GM12878 (cell line): ENCODE measurements around the gene CNPPD1. TPM values are rescaled to one million over a fixed set of nuclear protein-coding genes. Genes with fewer than 3 reads are reported as not detected.
A peak's percentile ranks its signal among the peaks of the same experiment; 100 is the strongest.

Experiments used
- ATAC-seq: fragments of 200-7000 bp; cut with Tn5 transposase; 3 replicates; pipeline ENCODE4 v1.9.1; 2020; ENCODE audit warnings: mild to moderate bottlenecking, moderate library complexity
- BruUV-seq: library from RNA; stranded (reverse); fragments of 400-500 nt; replicated peaks from 2 replicates; lab custom pipeline; 2021; lab: Mats Ljungman, UMichigan
- CTCF ChIA-PET: fragments of 300-600 bp; sonication (Branson Sonifier 250); formaldehyde crosslinking; extraction: SDS; loops from one replicate; lab custom pipeline; 2021; ENCODE audit warnings: inconsistent platforms; lab: Yijun Ruan, JAX
- POLR2A ChIA-PET: fragments of 350-600 bp; formaldehyde crosslinking; extraction: SDS; loops from one replicate; lab custom pipeline; 2021; ENCODE audit warnings: inconsistent platforms; lab: Charles Lee
- RAD21 ChIA-PET: fragments of 300-600 bp; sonication (Branson Sonifier 250); formaldehyde crosslinking; loops from one replicate; lab custom pipeline; 2023; ENCODE audit warnings: antibody characterized with exemption; ENCODE audit not compliant: unreplicated experiment; lab: Charles Lee
- SMC1A ChIA-PET: fragments of 300-600 bp; sonication (Branson Sonifier 250); formaldehyde crosslinking; loops from one replicate; lab custom pipeline; 2023; ENCODE audit not compliant: unreplicated experiment, uncharacterized antibody; lab: Charles Lee
- DNase-seq: peaks from one replicate; pipeline ENCODE4 v3.0.0-alpha.2; 2011; ENCODE audit warnings: low read depth, low spot score
- FAIRE-seq: peaks from 3 replicates; lab custom pipeline; 2011; peaks lifted over from hg19 to GRCh38; lab: Jason Lieb, UNC
- H2AFZ ChIP-seq: 2 replicates; pipeline ENCODE4 v1.6.0; 2011; ENCODE audit warnings: low read depth, low read length, control low read depth; ENCODE audit not compliant: control insufficient read depth
- H3K27ac ChIP-seq: 2 replicates; pipeline ENCODE4 v1.5.1; 2011; ENCODE audit warnings: control low read depth; ENCODE audit not compliant: control insufficient read depth, insufficient read depth
- H3K27me3 ChIP-seq, 2 experiments: replicated peaks in 1 of 2; 2 replicates each; pipeline versions ENCODE4 v1.6.0 to v1.6.1; 2011; ENCODE audit warnings: low read length in 1 of 2; ENCODE audit not compliant: control insufficient read depth in 2 of 2, insufficient read depth in 2 of 2
- H3K36me3 ChIP-seq, 2 experiments: 2 replicates each; pipeline ENCODE4 v1.5.1; 2011; ENCODE audit warnings: low read length in 1 of 2; ENCODE audit not compliant: control insufficient read depth in 2 of 2, insufficient read depth in 2 of 2
- H3K4me1 ChIP-seq: 2 replicates; pipeline ENCODE4 v1.6.1; 2011; ENCODE audit warnings: mild to moderate bottlenecking, low read length, moderate library complexity, mixed read lengths; ENCODE audit not compliant: control insufficient read depth, insufficient read depth
- H3K4me2 ChIP-seq: 2 replicates; pipeline ENCODE4 v1.6.0; 2011; ENCODE audit warnings: control low read depth; ENCODE audit not compliant: control insufficient read depth, insufficient read depth
- H3K4me3 ChIP-seq: fragments of 200-600 bp; sonication (generic); 2 replicates; pipeline ENCODE4 v1.5.1; 2016
- H3K79me2 ChIP-seq: 2 replicates; pipeline ENCODE4 v1.6.0; 2011; ENCODE audit warnings: low read length; ENCODE audit not compliant: control insufficient read depth, insufficient read depth
- H3K9ac ChIP-seq: 2 replicates; pipeline ENCODE4 v1.8.0; 2011; ENCODE audit warnings: low read length, control low read depth, mixed read lengths; ENCODE audit not compliant: control insufficient read depth, insufficient read depth
- H3K9me3 ChIP-seq: replicated peaks from 3 replicates; pipeline ENCODE4 v1.5.1; 2011; ENCODE audit warnings: mild to moderate bottlenecking, low read length; ENCODE audit not compliant: control insufficient read depth, insufficient read depth
- H4K20me1 ChIP-seq: 2 replicates; pipeline ENCODE4 v1.6.0; 2011; ENCODE audit not compliant: control insufficient read depth, insufficient read depth
- HDAC2 ChIP-seq: fragments of 200-600 bp; sonication (generic); IDR thresholded peaks from 2 replicates; pipeline ENCODE4 v1.6.1; 2017
- WRNIP1 ChIP-seq: IDR thresholded peaks from 2 replicates; pipeline ENCODE4 v1.6.1; 2011; ENCODE audit warnings: low read depth, low read length, improper control_type of control experiment, borderline replicate concordance
- ZBTB40 ChIP-seq: fragments of 450-650 bp; IDR thresholded peaks from 2 replicates; pipeline ENCODE4 v1.6.1; 2016; ENCODE audit warnings: mild to moderate bottlenecking, moderate library complexity, borderline replicate concordance
- ZNF622 ChIP-seq: fragments of 450-650 bp; IDR thresholded peaks from 2 replicates; pipeline ENCODE4 v1.6.1; 2017; ENCODE audit warnings: mild to moderate bottlenecking, inconsistent platforms
- WGBS: methylation state at CpG from one replicate; pipeline ENCODE4 v1.1.6; 2016; ENCODE audit warnings: low lambda C conversion rate; ENCODE audit not compliant: insufficient replicate concordance, insufficient coverage; ENCODE audit errors: missing lambda C conversion rate; 5-methylcytosine and 5-hydroxymethylcytosine counted together
- in situ Hi-C: fragments of 300-500 bp; cut with MboI; formaldehyde crosslinking; loops from 9 replicates; pipeline ENCODE4 v1.14.3; 2018; ENCODE audit warnings: mixed read lengths
- intact Hi-C: fragments of 100-400 bp; cut with micrococcal nuclease; formaldehyde crosslinking; loops from one replicate; pipeline ENCODE4 v1.14.2; 2022; ENCODE audit not compliant: unreplicated experiment
- polyA plus RNA-seq, 11 experiments: library from polyadenylated mRNA; depleted of rRNA in 4 of 11; unstranded in 6 of 11; stranded (reverse) in 5 of 11; fragments of >200 nt; fragmentation: Nextera tagmentation in 4 of 11; fragmentation: Illumina TruSeq in 1 of 11; extraction: Ambion mirVana in 4 of 11; extraction: Trizol in 1 of 11; gene quantifications; 1 replicate in 1 of 11; 2 replicates in 10 of 11; pipeline versions ENCODE4 v1.2.1 to v1.2.3, GENCODE V29; 2011 to 2016; ENCODE audit warnings: inconsistent platforms in 2 of 11, missing spikeins in 2 of 11, low read depth in 1 of 11
- total RNA-seq, 4 experiments: library from RNA; depleted of rRNA in 3 of 4; stranded (reverse); fragments of >200 nt in 3 of 4; fragmentation: Illumina TruSeq in 1 of 4; extraction: Trizol in 1 of 4; gene quantifications; 2 replicates each; pipeline versions ENCODE4 v1.2.1 to v1.2.3, GENCODE V29; 2013 to 2021
- TF ChIP-seq, protein P1 (sequence below): fragments of 450-650 bp; conservative IDR thresholded peaks from 2 replicates; pipeline ENCODE4 v1.6.1; 2017; ENCODE audit warnings: mild to moderate bottlenecking, moderate library complexity

Gene CNPPD1
- total and polyA plus RNA-seq, 10 of the 15 experiments (the other 5 are each of a cell fraction or from before 2014, with no cell fraction given) = 12.2 to 86.6 (median 43.4) TPM

GRCh38 chr2:219218217-219218731 lies 41.5 kb upstream of the CNPPD1 start (continued):
- peak; percentile 27; the same call in 1 of the 2 replicates for TF ChIP-seq ZBTB40
- TF ChIP-seq, all 136 proteins: peak for 5

DNA sequence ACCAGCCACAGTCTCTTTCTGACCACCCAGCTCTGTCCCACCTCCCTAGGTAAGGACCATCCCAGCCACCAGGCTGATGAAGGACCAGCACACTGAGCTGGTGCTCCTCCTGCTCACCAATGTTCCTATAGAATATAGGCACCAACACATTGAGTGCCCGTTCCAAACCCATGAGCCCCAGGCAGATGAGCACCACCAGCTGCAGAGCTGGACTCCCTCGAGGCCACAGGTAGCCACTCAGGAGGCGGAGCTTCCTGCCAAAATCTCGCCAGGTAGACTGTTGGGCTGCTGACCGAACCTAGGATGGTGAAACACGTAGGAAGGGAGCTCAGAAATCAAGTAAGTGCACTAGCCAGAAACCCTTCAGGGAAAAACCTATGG lies 39.8 kb upstream of the CNPPD1 start:
- no TSS peak for BruUV-seq
- ChIA-PET POLR2A (interaction anchor here (0.5 to 3.8 kb wide), 6 partner anchors 10 to 40 kb away, joined by 3 to 21 read pairs (median 4); partner anchors contain the start of genes ANKZF1, ATG9A, CNPPD1 and TUBA4B), RAD21 (interaction anchor here (1.3 to 2.1 kb wide), 2 partner anchors 10 to 40 kb away, joined by 4 to 7 read pairs; partner anchors contain the start of genes CNPPD1 and ZFAND2B)

More for the DNA sequence above, 39.8 kb upstream of the CNPPD1 start:
- H3K36me3 ChIP-seq = peaks cover 1 to 19% of the 10 kb centered on the region in 2 experiments
- no peaks in the 10 kb centered on the region for H3K9me3 ChIP-seq
- no peak overlapping the region for H3K4me3 ChIP-seq
- H3K27ac ChIP-seq = no peak overlapping the region
- no peak for DNase-seq
- intact Hi-C loops = no loop called here
- H4K20me1 ChIP-seq = no peaks in the 10 kb centered on the region; the same call in 1 of the 2 replicates
- peak overlapping the region; percentile 99 for H3K4me2 ChIP-seq
- no peak overlapping the region for H3K9ac ChIP-seq
- ATAC-seq = no peak
- WGBS = 65% methylated on average over 6 of the region's 6 CpGs
- ChIA-PET SMC1A (interaction anchor here (0.7 to 2.4 kb wide), 3 partner anchors 10 to 79 kb away, joined by 3 to 9 read pairs (median 7); partner anchors contain the start of gene ZFAND2B), CTCF (interaction anchor here (0.9 to 3.2 kb wide), 8 partner anchors 10 to 135 kb away, joined by 3 to 14 read pairs (median 4); partner anchors contain the start of gene ZFAND2B)
- H3K4me1 ChIP-seq = peaks cover 16% of the 10 kb centered on the region
- in situ Hi-C loops = no loop called here
- H2AFZ ChIP-seq = no peak overlapping the region
- H3K79me2 ChIP-seq = peaks cover 14% of the 10 kb centered on the region
- no peak for FAIRE-seq
- TF ChIP-seq WRNIP1 = no peak
- TF ChIP-seq HDAC2 = no peak
- TF ChIP-seq, protein P1, sequence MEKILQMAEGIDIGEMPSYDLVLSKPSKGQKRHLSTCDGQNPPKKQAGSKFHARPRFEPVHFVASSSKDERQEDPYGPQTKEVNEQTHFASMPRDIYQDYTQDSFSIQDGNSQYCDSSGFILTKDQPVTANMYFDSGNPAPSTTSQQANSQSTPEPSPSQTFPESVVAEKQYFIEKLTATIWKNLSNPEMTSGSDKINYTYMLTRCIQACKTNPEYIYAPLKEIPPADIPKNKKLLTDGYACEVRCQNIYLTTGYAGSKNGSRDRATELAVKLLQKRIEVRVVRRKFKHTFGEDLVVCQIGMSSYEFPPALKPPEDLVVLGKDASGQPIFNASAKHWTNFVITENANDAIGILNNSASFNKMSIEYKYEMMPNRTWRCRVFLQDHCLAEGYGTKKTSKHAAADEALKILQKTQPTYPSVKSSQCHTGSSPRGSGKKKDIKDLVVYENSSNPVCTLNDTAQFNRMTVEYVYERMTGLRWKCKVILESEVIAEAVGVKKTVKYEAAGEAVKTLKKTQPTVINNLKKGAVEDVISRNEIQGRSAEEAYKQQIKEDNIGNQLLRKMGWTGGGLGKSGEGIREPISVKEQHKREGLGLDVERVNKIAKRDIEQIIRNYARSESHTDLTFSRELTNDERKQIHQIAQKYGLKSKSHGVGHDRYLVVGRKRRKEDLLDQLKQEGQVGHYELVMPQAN = no peak
- TF ChIP-seq ZNF622 = no peak
- H3K27me3 ChIP-seq = no peaks in the 10 kb centered on the region
